Glutamatergic neuron (in vitro differentiated cells): ENCODE measurements around the gene ITGA1. TPM values are rescaled to one million over a fixed set of nuclear protein-coding genes. Genes with fewer than 3 reads are reported as not detected.

Experiments
- DNase-seq: peaks from one replicate; pipeline ENCODE4 v3.0.0; 2022
- H3K27ac Mint-ChIP-seq: one replicate; pipeline ENCODE4 v1.8.0; 2020; ENCODE audit warnings: mild to moderate bottlenecking, mixed read lengths, inconsistent platforms; ENCODE audit not compliant: unreplicated experiment
- H3K27me3 Mint-ChIP-seq: one replicate; pipeline ENCODE4 v1.8.0; 2020; ENCODE audit warnings: mild to moderate bottlenecking, moderate library complexity, mixed read lengths, inconsistent platforms; ENCODE audit not compliant: unreplicated experiment
- H3K36me3 Mint-ChIP-seq: one replicate; pipeline ENCODE4 v1.8.0; 2020; ENCODE audit warnings: mild to moderate bottlenecking, mixed read lengths, inconsistent platforms; ENCODE audit not compliant: unreplicated experiment
- H3K4me1 Mint-ChIP-seq: one replicate; pipeline ENCODE4 v1.8.0; 2020; ENCODE audit warnings: mild to moderate bottlenecking, low read depth, mixed read lengths, inconsistent platforms; ENCODE audit not compliant: unreplicated experiment
- H3K4me3 Mint-ChIP-seq: one replicate; pipeline ENCODE4 v1.8.0; 2020; ENCODE audit warnings: mild to moderate bottlenecking, mixed read lengths, inconsistent platforms; ENCODE audit not compliant: unreplicated experiment
- H3K9me3 Mint-ChIP-seq: one replicate; pipeline ENCODE4 v1.8.0; 2020; ENCODE audit warnings: mild to moderate bottlenecking, moderate library complexity, mixed read lengths, inconsistent platforms; ENCODE audit not compliant: unreplicated experiment
- CTCF ChIP-seq: fragments of 200-600 bp; sonication (generic); IDR thresholded peaks from one replicate; pipeline ENCODE4 v1.5.0; 2021; ENCODE audit not compliant: partially characterized antibody, unreplicated experiment
- total RNA-seq: library from RNA; stranded (reverse); fragmentation: NEBNext Ultra II Directional; extraction: Animal tissue kit (Norgen Biotek cat#: 25700); gene quantifications from one replicate; pipeline ENCODE4 v1.2.1, GENCODE V29; 2021; ENCODE audit not compliant: unreplicated experiment

The ITGA1 gene
- total RNA-seq, 1 donor from 2014 or later = 0.96 TPM

GRCh38 chr5:52903142-52903541, 115.4 kb downstream of the ITGA1 start:
- no peak for DNase-seq
- no peaks in the 10 kb centered on the region for H3K4me1 Mint-ChIP-seq

GRCh38 chr5:52906343-52906742, 118.6 kb downstream of the ITGA1 start:
- H3K4me1 Mint-ChIP-seq = no peaks in the 10 kb centered on the region
- TF ChIP-seq CTCF = no peak
- no peaks in the 10 kb centered on the region for H3K27me3 Mint-ChIP-seq
- no peaks in the 10 kb centered on the region for H3K36me3 Mint-ChIP-seq
- peaks cover 2% of the 10 kb centered on the region for H3K9me3 Mint-ChIP-seq
- H3K4me3 Mint-ChIP-seq = no peak overlapping the region
- H3K27ac Mint-ChIP-seq = no peak overlapping the region
- DNase-seq = no peak

More at GRCh38 chr5:52903142-52903541, 115.4 kb downstream of the ITGA1 start:
- no peak for TF ChIP-seq CTCF
- H3K4me3 Mint-ChIP-seq = no peak overlapping the region
- no peak overlapping the region for H3K27ac Mint-ChIP-seq
- no peaks in the 10 kb centered on the region for H3K27me3 Mint-ChIP-seq
- H3K36me3 Mint-ChIP-seq = no peaks in the 10 kb centered on the region
- H3K9me3 Mint-ChIP-seq = peaks cover 2% of the 10 kb centered on the region

GRCh38 chr5:52906845-52907244, 119.1 kb downstream of the ITGA1 start:
- peaks cover 2% of the 10 kb centered on the region for H3K9me3 Mint-ChIP-seq
- no peaks in the 10 kb centered on the region for H3K4me1 Mint-ChIP-seq
- H3K27ac Mint-ChIP-seq = no peak overlapping the region
- H3K36me3 Mint-ChIP-seq = no peaks in the 10 kb centered on the region
- no peak for DNase-seq
- TF ChIP-seq CTCF = no peak
- no peak overlapping the region for H3K4me3 Mint-ChIP-seq
- H3K27me3 Mint-ChIP-seq = no peaks in the 10 kb centered on the region

GRCh38 chr5:52909192-52909591, 121.5 kb downstream of the ITGA1 start:
- Mint-ChIP-seq H3K27me3 (no peaks in the 10 kb centered on the region), H3K4me3 (no peak overlapping the region), H3K4me1 (no peaks in the 10 kb centered on the region), H3K36me3 (no peaks in the 10 kb centered on the region), H3K27ac (no peak overlapping the region), H3K9me3 (no peaks in the 10 kb centered on the region)
- DNase-seq = no peak
- no peak for TF ChIP-seq CTCF

GRCh38 chr5:52910071-52910470, 122.4 kb downstream of the ITGA1 start:
- no peaks in the 10 kb centered on the region for H3K36me3 Mint-ChIP-seq
- DNase-seq = no peak
- TF ChIP-seq CTCF = no peak

More at GRCh38 chr5:52910071-52910470, 122.4 kb downstream of the ITGA1 start:
- Mint-ChIP-seq H3K4me3 (no peak overlapping the region), H3K4me1 (no peaks in the 10 kb centered on the region), H3K27ac (no peak overlapping the region), H3K27me3 (no peaks in the 10 kb centered on the region), H3K9me3 (no peaks in the 10 kb centered on the region)
